SK-N-SH (cell line): ENCODE measurements around the gene PDE4B. TPM values are rescaled to one million over a fixed set of nuclear protein-coding genes. Genes with fewer than 3 reads are reported as not detected.

Experiments used
- CTCF ChIA-PET: fragments of 300-600, 350-600 bp; formaldehyde crosslinking; extraction: SDS; loops from one replicate; lab custom pipeline; 2021; lab: Yijun Ruan, JAX
- POLR2A ChIA-PET: fragments of 350-600 bp; sonication (Branson Sonifier 250); formaldehyde crosslinking; extraction: SDS; loops from one replicate; lab custom pipeline; 2020; ENCODE audit warnings: antibody characterized with exemption, inconsistent platforms; lab: Yijun Ruan, JAX
- DNase-seq: peaks from one replicate; pipeline ENCODE4 v3.0.0; 2012
- H2AFZ ChIP-seq: fragments of 200-600 bp; sonication (generic); 2 replicates; pipeline ENCODE4 v1.8.1; 2016; ENCODE audit warnings: antibody characterized with exemption, mild to moderate bottlenecking, low read depth
- H3F3A ChIP-seq: fragments of 200-600 bp; sonication (generic); replicated peaks from 2 replicates; pipeline ENCODE3; 2016; ENCODE audit warnings: antibody characterized with exemption, mild to moderate bottlenecking; ENCODE audit not compliant: insufficient read depth
- H3K27ac ChIP-seq, 2 experiments: fragments of 200-500 bp in 1 of 2; fragments of 200-600 bp in 1 of 2; sonication (Bioruptor generic) in 1 of 2; sonication (generic), shearing (Covaris generic) in 1 of 2; 2 replicates each; pipeline versions ENCODE4 v1.5.1 to v1.6.1; 2014 to 2016; ENCODE audit warnings: low read depth in 2 of 2, inconsistent platforms in 1 of 2, low read length in 1 of 2, mild to moderate bottlenecking in 1 of 2, mixed read lengths in 1 of 2
- H3K27me3 ChIP-seq: fragments of 200-600 bp; sonication (generic), shearing (Covaris generic); 2 replicates; pipeline ENCODE4 v1.6.1; 2016; ENCODE audit warnings: mixed run types; ENCODE audit not compliant: insufficient read depth
- H3K36me3 ChIP-seq, 2 experiments: fragments of 200-500 bp in 1 of 2; fragments of 200-600 bp in 1 of 2; sonication (Bioruptor generic) in 1 of 2; sonication (generic) in 1 of 2; replicated peaks in 1 of 2; 2 replicates each; pipeline versions ENCODE3 to v1.5.1; 2014 to 2016; ENCODE audit warnings: low read length in 1 of 2, mild to moderate bottlenecking in 1 of 2; ENCODE audit not compliant: insufficient read depth in 2 of 2, control insufficient read depth in 1 of 2
- H3K4me1 ChIP-seq, 2 experiments: fragments of 200-500 bp in 1 of 2; fragments of 200-600 bp in 1 of 2; sonication (Bioruptor generic) in 1 of 2; sonication (generic), shearing (Covaris generic) in 1 of 2; 2 replicates each; pipeline versions ENCODE4 v1.5.1 to v1.6.1; 2014 to 2016; ENCODE audit warnings: low read depth in 1 of 2, low read length in 1 of 2, mixed run types in 1 of 2; ENCODE audit not compliant: insufficient read depth in 2 of 2, control insufficient read depth in 1 of 2
- H3K4me2 ChIP-seq: fragments of 200-600 bp; sonication (generic), shearing (Covaris generic); 2 replicates; pipeline ENCODE4 v1.6.1; 2017; ENCODE audit warnings: mixed run types
- H3K4me3 ChIP-seq, 2 experiments: fragments of 200-500 bp in 1 of 2; fragments of 200-600 bp in 1 of 2; sonication (Bioruptor generic) in 1 of 2; sonication (generic), shearing (Covaris generic) in 1 of 2; 2 replicates each; pipeline versions ENCODE4 v1.5.1 to v1.8.1; 2014 to 2016; ENCODE audit warnings: low read depth in 2 of 2, inconsistent platforms in 1 of 2, low read length in 1 of 2, mild to moderate bottlenecking in 1 of 2, mixed read lengths in 1 of 2, moderate library complexity in 1 of 2
- H3K79me2 ChIP-seq: fragments of 200-600 bp; sonication (generic); 2 replicates; pipeline ENCODE4 v1.8.1; 2017; ENCODE audit warnings: mild to moderate bottlenecking; ENCODE audit not compliant: insufficient read depth
- H3K9ac ChIP-seq: fragments of 200-600 bp; sonication (generic); 2 replicates; pipeline ENCODE4 v1.6.1; 2017; ENCODE audit warnings: mixed run types
- H3K9me2 ChIP-seq: fragments of 200-600 bp; sonication (generic); 2 replicates; pipeline ENCODE4 v1.6.1; 2017; ENCODE audit warnings: mixed run types
- H3K9me3 ChIP-seq: fragments of 200-600 bp; sonication (generic); 2 replicates; pipeline ENCODE4 v1.6.1; 2017; ENCODE audit warnings: mixed run types, mild to moderate bottlenecking, moderate library complexity
- H4K20me1 ChIP-seq: fragments of 200-600 bp; sonication (generic); 2 replicates; pipeline ENCODE4 v1.6.1; 2017; ENCODE audit warnings: mild to moderate bottlenecking, mixed run types; ENCODE audit not compliant: insufficient read depth
- CHD2 ChIP-seq: fragments of 150-350 bp; IDR thresholded peaks from 2 replicates; pipeline ENCODE4 v1.6.1; 2018; ENCODE audit warnings: low read length; ENCODE audit not compliant: partially characterized antibody
- FOSL2 ChIP-seq: IDR thresholded peaks from 2 replicates; pipeline ENCODE4 v1.4.0; 2012; ENCODE audit warnings: low read depth, mild to moderate bottlenecking, moderate library complexity, borderline replicate concordance
- FOXM1 ChIP-seq: IDR thresholded peaks from 2 replicates; pipeline ENCODE4 v1.4.0; 2012; ENCODE audit warnings: low read depth, mild to moderate bottlenecking
- GATA2 ChIP-seq: sonication (generic); formaldehyde crosslinking; IDR thresholded peaks from 2 replicates; pipeline ENCODE4 v1.5.0; 2020; ENCODE audit warnings: mild to moderate bottlenecking, missing genetic modification reagents
- IRF3 ChIP-seq: fragments of 150-350 bp; IDR thresholded peaks from 2 replicates; pipeline ENCODE4 v1.6.1; 2016; ENCODE audit warnings: mild to moderate bottlenecking, low read depth, low read length
- JUND ChIP-seq: IDR thresholded peaks from 2 replicates; pipeline ENCODE4 v1.4.0; 2012
- MXI1 ChIP-seq: IDR thresholded peaks from 2 replicates; pipeline ENCODE4 v1.6.1; 2012; ENCODE audit warnings: mild to moderate bottlenecking, low read depth, low read length, improper control_type of control experiment
- PBX3 ChIP-seq: IDR thresholded peaks from 2 replicates; pipeline ENCODE4; 2012
- RCOR1 ChIP-seq: fragments of 150-350 bp; IDR thresholded peaks from 2 replicates; pipeline ENCODE4 v1.6.1; 2017; ENCODE audit warnings: antibody characterized with exemption, low read length
- TAF1 ChIP-seq: IDR thresholded peaks from 2 replicates; pipeline ENCODE4 v1.6.1; 2012; ENCODE audit warnings: low read depth, mild to moderate bottlenecking, low read length, moderate library complexity, borderline replicate concordance
- ZBTB33 ChIP-seq: IDR thresholded peaks from 2 replicates; pipeline ENCODE4 v1.4.0; 2012; ENCODE audit warnings: low read depth, borderline replicate concordance
- WGBS: methylation state at CpG from one replicate; pipeline ENCODE4 v1.1.6; 2017; ENCODE audit warnings: low lambda C conversion rate; 5-methylcytosine and 5-hydroxymethylcytosine counted together
- polyA plus RNA-seq, 3 experiments: library from polyadenylated mRNA; depleted of rRNA; stranded (reverse); fragments of >200 nt; gene quantifications; 2 replicates each; pipeline ENCODE4 v1.2.3, GENCODE V29; 2012
- TF ChIP-seq, protein P1 (sequence below): fragments of 150-350 bp; IDR thresholded peaks from 2 replicates; pipeline ENCODE4 v1.6.1; 2017; ENCODE audit warnings: antibody characterized with exemption, low read length, low read depth, borderline replicate concordance
- TF ChIP-seq, protein P2 (sequence below): fragments of 200-600 bp; sonication (generic); IDR thresholded peaks from 2 replicates; pipeline ENCODE4 v1.6.1; 2017; ENCODE audit warnings: antibody characterized with exemption, mild to moderate bottlenecking, moderate library complexity

PDE4B gene
- polyA plus RNA-seq, 1 of the 3 experiments (the other 2 are of a cell fraction) = 1.9 TPM

- TF ChIP-seq, protein P1, sequence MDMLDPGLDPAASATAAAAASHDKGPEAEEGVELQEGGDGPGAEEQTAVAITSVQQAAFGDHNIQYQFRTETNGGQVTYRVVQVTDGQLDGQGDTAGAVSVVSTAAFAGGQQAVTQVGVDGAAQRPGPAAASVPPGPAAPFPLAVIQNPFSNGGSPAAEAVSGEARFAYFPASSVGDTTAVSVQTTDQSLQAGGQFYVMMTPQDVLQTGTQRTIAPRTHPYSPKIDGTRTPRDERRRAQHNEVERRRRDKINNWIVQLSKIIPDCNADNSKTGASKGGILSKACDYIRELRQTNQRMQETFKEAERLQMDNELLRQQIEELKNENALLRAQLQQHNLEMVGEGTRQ = no peak
- TF ChIP-seq JUND (no peak), CHD2 (no peak), PBX3 (0 out of 2 replicates have a peak, but pooled peaks have one; percentile 15), FOXM1 (no peak)
Observed at GRCh38 chr1:66231681-66232463, 439.2 kb downstream of the PDE4B start (continued).

DNA sequence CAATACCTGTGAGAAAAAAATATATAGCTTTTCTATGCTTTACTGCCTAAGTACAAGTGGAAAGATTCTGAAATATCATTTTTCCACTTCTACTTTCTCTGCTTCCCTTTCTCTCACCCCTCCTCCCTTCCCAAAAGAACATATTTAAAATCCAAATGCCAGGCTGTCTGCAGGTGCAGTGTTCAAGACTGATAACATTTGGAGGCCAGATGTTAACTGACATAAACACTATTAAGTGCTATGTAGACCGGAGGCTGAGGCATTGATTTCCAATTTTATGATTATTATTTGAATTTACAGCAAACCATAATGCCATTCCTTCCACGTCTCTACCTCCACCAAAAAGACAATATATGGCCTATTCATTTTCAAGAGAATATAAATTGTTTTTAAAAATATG is 444.3 kb downstream of the PDE4B start:
- Histone ChIP-seq H2AFZ (no peak overlapping the region), H3K27ac (peak overlapping the region in 1 of 2 experiments; percentile 60; a peak in 1 of 4 replicates)
- TF ChIP-seq TAF1 (no peak), MXI1 (no peak), FOSL2 (no peak), FOXM1 (no peak), GATA2 (CRISPR knock-in tag) (no peak), RCOR1 (no peak), ZBTB33 (no peak), IRF3 (no peak)
- TF ChIP-seq, protein P1 = no peak
- TF ChIP-seq, protein P2, sequence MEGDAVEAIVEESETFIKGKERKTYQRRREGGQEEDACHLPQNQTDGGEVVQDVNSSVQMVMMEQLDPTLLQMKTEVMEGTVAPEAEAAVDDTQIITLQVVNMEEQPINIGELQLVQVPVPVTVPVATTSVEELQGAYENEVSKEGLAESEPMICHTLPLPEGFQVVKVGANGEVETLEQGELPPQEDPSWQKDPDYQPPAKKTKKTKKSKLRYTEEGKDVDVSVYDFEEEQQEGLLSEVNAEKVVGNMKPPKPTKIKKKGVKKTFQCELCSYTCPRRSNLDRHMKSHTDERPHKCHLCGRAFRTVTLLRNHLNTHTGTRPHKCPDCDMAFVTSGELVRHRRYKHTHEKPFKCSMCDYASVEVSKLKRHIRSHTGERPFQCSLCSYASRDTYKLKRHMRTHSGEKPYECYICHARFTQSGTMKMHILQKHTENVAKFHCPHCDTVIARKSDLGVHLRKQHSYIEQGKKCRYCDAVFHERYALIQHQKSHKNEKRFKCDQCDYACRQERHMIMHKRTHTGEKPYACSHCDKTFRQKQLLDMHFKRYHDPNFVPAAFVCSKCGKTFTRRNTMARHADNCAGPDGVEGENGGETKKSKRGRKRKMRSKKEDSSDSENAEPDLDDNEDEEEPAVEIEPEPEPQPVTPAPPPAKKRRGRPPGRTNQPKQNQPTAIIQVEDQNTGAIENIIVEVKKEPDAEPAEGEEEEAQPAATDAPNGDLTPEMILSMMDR = no peak
- TF ChIP-seq, all 33 proteins: peak for 0
- Histone ChIP-seq H3K4me3 (no peak overlapping the region), H3K9me2 (no peaks in the 10 kb centered on the region), H3K9ac (no peak overlapping the region), H3K27me3 (no peaks in the 10 kb centered on the region), H3K9me3 (no peaks in the 10 kb centered on the region), H3K4me1 (peaks cover 7 to 27% of the 10 kb centered on the region in 2 experiments; a peak in 2 of 4 replicates), H3K36me3 (no peaks in the 10 kb centered on the region), H4K20me1 (no peaks in the 10 kb centered on the region), H3F3A (peaks cover 4% of the 10 kb centered on the region), H3K4me2 (no peak overlapping the region), H3K79me2 (no peaks in the 10 kb centered on the region)
- WGBS = 88% methylated on average over 2 of the region's 2 CpGs
- ChIA-PET POLR2A (no interaction called here), CTCF (interaction anchor here (0.8 to 11.7 kb wide), 5 partner anchors 10 to 549 kb away, joined by 3 to 203 read pairs (median 4); no protein-coding TSS in a partner anchor)
- DNase-seq = no peak
